Stimulated activated CD4-positive, alpha-beta T cell treated with anti-CD3 and anti-CD28 coated beads, Interleukin-4, amount 100 ng/mL, for 48 hours (primary cell): ENCODE results near the gene SS18L1.

ENCODE experiments used
- DNase-seq, 2 donors: peaks; one replicate each; pipeline ENCODE4 v3.0.0-alpha.2; 2020; ENCODE audit warnings: low read depth in 2 of 2

SS18L1 gene

DNA sequence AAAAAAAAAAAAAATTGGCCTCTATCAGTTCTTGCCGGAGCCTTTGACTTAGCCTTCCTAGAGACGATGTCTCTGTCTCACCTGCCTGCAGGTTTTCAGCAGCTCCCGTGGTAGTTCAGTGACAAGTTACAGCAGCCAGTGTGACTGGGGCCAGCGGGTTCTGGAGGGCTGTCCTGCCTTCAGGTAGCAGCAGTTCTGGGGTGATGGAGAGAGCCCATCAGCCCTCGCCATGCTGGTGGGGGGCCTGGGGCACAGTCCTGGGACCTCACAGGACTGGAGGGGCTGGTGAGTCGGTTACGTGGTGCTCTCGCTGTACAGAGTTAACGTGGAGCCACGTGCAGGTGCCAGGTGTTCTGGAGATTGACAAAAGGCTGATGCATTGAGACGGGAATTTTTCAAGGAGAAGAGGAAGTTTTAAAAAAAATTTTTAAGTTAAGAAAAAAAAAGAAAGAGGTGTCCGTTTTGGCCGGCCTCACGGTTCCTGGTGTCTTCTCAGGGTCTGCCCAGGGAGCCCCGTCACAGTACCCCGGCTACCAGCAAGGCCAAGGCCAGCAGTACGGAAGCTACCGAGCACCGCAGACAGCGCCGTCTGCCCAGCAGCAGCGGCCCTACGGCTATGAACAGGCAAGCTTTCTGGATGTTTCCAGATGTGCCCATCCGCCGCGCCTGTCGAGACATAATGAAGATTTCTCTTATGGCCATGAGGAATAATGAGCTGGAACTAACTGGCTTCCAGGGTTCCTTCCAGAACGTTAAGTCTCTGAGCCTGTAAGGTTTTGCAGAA, 30.6 kb downstream of the SS18L1 start:
- DNase-seq = no peak

- DNase-seq = no peak
These were observed 31.5 kb downstream of the SS18L1 start for GRCh38 chr20:62174870-62175624.

GRCh38 chr20:62175711-62176110, 32.1 kb downstream of the SS18L1 start:
- no peak for DNase-seq

GRCh38 chr20:62176866-62177265, 33.3 kb downstream of the SS18L1 start:
- no peak for DNase-seq

- DNase-seq = no peak
These were observed 33.7 kb downstream of the SS18L1 start for GRCh38 chr20:62177307-62177706.

- no peak for DNase-seq
These were observed 35.0 kb downstream of the SS18L1 start for GRCh38 chr20:62178316-62179161.

GRCh38 chr20:62179162-62179504, 35.6 kb downstream of the SS18L1 start:
- DNase-seq = no peak

GRCh38 chr20:62181808-62182207, 38.2 kb downstream of the SS18L1 start:
- DNase-seq = no peak

GRCh38 chr20:62182469-62183425, 39.2 kb downstream of the SS18L1 start, which contains the start of gene MTG2:
MTG2 (plus strand) TSS chr20:62183028; CDS start chr20:62193421, 10,393 bp downstream.
- peak; percentile 88 to 93 for DNase-seq

DNA sequence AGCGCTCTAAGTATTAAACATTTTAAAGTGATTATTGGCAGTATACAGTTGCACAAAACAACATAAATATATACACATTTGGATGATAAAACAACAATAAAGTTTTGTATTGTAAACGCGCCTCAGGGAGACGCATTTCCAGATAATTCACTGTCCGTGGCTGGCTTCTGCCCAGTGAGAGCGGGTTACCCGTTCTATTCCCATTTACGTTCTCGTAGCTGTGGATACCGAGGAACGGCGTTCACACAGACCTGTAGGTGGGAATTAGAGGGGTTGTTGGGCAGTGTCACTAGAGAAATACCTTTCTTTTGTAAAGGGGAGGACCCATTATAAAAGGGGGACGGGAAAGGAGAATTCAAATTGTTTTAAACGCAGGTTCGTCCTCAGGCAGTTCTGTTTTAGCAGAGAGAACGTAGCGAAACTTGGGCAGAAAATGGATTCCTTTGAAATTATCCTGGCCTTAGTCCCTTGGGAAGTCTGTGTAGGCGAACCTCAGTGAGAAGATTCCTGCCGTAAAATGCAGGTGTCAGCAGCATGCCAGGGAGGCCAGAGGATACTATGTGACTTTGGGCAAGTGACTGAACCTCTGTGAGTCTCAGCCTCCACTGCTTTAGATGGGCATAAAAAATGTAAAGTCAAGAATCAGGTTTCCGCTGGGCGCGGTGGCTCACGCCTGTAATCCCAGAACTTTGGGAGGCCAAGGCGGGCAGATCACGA, 40.0 kb downstream of the SS18L1 start:
- no peak for DNase-seq

DNA sequence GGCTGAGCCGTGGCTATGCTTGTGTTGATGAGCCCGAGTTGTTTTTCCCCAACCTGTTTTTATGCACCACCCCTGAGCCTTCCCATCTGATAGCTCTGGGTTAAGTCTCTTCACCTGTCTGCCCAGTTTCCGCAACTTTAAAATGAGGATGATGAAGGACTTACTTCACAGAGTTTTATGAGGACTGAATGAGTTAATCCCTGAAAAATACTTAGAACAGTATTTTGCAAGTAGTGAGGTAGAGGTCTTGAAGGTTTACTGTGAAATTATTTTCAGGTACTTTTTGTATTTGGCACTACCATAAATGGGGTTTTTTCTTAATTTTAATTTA, 42.5 kb downstream of the SS18L1 start:
- no peak for DNase-seq

GRCh38 chr20:62186887-62187866, 43.6 kb downstream of the SS18L1 start:
- DNase-seq = no peak

- no peak for DNase-seq
These were observed 47.3 kb downstream of the SS18L1 start for GRCh38 chr20:62190639-62191411.

GRCh38 chr20:62191781-62192559, 48.4 kb downstream of the SS18L1 start:
- no peak for DNase-seq

- no peak for DNase-seq
These were observed 49.1 kb downstream of the SS18L1 start for GRCh38 chr20:62192635-62193034.

- no peak for DNase-seq
These were observed 49.8 kb downstream of the SS18L1 start for GRCh38 chr20:62193079-62194025.

DNA sequence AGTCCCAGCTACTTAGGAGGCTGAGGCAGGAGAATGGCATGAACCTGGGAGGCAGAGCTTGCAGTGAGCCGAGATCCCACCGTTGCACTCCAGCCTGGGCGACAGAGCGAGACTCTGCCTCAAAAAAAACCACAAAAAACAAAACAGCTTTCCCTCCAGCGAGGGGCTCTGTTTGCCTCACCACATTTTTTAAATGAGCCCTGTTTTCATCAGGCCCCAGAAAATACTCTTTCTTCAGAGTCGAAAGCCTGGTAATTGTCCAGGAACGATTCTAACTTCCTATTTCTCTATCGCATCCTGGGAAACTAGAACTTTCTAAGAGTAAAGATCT, 51.5 kb downstream of the SS18L1 start:
- no peak for DNase-seq
